Heart left ventricle (tissue), 13 donors: ENCODE data around the gene TFDP1.

Source experiments
- POLR2A ChIP-seq, 2 donors: fragments of 450-650 bp; IDR thresholded peaks; one replicate each; pipeline ENCODE4 v1.6.1; 2017; ENCODE audit warnings: antibody characterized with exemption in 2 of 2, mild to moderate bottlenecking in 2 of 2, moderate library complexity in 2 of 2
- TF ChIP-seq, protein P1 (sequence below), 12 donors: fragments of 200-600 bp; sonication (generic) in 4 of 12; IDR thresholded peaks; one replicate each; pipeline versions ENCODE4 v1.5.0 to v1.8.0; 2018 to 2022; ENCODE audit warnings: antibody characterized with exemption in 12 of 12, mild to moderate bottlenecking in 5 of 12
- donor health status: ischemic (EF 13 %, LVEDD 7.1; RV severe dilation, severe dysfunction).
- donor health status: DM: no; HTN: yes; CAD: no.
- donor health status: DM: no; HTN: no; CAD: no.
- donor health status: ischemic (EF 25% LVEDD 6.9; RV normal size, moderate dysfunction).
- donor health status: ischemic (EF 25% LVEDD 5.7; RV mildly dilated, moderate dysfunction).
- donor health status: ischemic (EF 35%, LVEDD 5.7; RV mildly dilated, moderate dysfunction).
- donor health status: nonischemic (EF 11% LVEDD 7.7; RV severe dilation, severe dysfunction).
- donor health status: DM: yes; HTN: yes; CAD: no.
- donor health status: PGD.
- donor health status: ischemic (EF 29% LVEDD 5.4; RV normal size, mild dysfunction).
- donor health status: nonischemic (EF 23%, LVEDD 6.1; RV moderate dilation, normal function).

DNA sequence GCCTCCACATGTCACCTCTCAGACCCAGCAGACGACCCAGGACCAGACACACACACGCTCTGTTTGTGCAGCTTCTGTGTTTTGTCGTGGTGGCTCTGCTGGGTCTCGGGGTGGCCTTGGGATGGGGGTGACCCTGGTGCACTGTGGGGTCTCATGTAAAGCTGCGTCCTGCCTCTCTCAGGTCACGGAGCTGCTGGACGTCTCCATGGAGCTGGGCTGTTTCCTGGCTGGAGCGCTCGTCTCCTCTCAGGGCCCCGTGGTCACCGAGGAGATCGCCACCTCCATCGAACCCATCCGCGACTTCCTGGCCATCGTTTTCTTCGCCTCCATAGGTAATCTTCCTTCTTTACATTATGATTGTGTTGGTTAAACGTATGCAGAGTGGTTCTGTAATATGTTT, 45.4 kb upstream of the TFDP1 start:
- TF ChIP-seq, protein P1, sequence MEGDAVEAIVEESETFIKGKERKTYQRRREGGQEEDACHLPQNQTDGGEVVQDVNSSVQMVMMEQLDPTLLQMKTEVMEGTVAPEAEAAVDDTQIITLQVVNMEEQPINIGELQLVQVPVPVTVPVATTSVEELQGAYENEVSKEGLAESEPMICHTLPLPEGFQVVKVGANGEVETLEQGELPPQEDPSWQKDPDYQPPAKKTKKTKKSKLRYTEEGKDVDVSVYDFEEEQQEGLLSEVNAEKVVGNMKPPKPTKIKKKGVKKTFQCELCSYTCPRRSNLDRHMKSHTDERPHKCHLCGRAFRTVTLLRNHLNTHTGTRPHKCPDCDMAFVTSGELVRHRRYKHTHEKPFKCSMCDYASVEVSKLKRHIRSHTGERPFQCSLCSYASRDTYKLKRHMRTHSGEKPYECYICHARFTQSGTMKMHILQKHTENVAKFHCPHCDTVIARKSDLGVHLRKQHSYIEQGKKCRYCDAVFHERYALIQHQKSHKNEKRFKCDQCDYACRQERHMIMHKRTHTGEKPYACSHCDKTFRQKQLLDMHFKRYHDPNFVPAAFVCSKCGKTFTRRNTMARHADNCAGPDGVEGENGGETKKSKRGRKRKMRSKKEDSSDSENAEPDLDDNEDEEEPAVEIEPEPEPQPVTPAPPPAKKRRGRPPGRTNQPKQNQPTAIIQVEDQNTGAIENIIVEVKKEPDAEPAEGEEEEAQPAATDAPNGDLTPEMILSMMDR (IDR thresholded peaks at IDR 0.05), result no peak
- TF ChIP-seq POLR2A (IDR thresholded peaks at IDR 0.05), result no peak
